HepG2 (cell line): Measurements from ENCODE around the gene FGD5. TPM values are rescaled to one million over a fixed set of nuclear protein-coding genes. Genes with fewer than 3 reads are reported as not detected.
A peak's percentile ranks its signal among the peaks of the same experiment; 100 is the strongest.

Source experiments
- ARNT2 ChIP-seq: sonication (generic); formaldehyde crosslinking; IDR thresholded peaks from 2 replicates; pipeline ENCODE4 v1.8.0; 2022; ENCODE audit warnings: mild to moderate bottlenecking, low read depth, missing genetic modification reagents, moderate library complexity
- HNF4G ChIP-seq, 2 experiments: sonication (generic) in 1 of 2; formaldehyde crosslinking in 1 of 2; IDR thresholded peaks; 2 replicates each; pipeline versions ENCODE4 v1.4.0 to v1.6.1; 2011 to 2020; ENCODE audit warnings: borderline replicate concordance in 2 of 2, low read depth in 2 of 2, mild to moderate bottlenecking in 2 of 2, low read length in 1 of 2, missing genetic modification reagents in 1 of 2, moderate library complexity in 1 of 2
- MAZ ChIP-seq, 2 experiments: sonication (generic) in 1 of 2; formaldehyde crosslinking in 1 of 2; IDR thresholded peaks; 2 replicates each; pipeline versions ENCODE4 v1.5.0 to v1.6.1; 2012 to 2020; ENCODE audit warnings: low read depth in 2 of 2, mild to moderate bottlenecking in 2 of 2, borderline replicate concordance in 1 of 2, improper control_type of control experiment in 1 of 2, low read length in 1 of 2, missing genetic modification reagents in 1 of 2, moderate library complexity in 1 of 2
- SAP130 ChIP-seq: IDR thresholded peaks from 2 replicates; pipeline ENCODE4 v1.6.1; 2016; ENCODE audit warnings: low read depth
- WIZ ChIP-seq: sonication (generic); formaldehyde crosslinking; IDR thresholded peaks from 2 replicates; pipeline ENCODE4 v1.5.1; 2020; ENCODE audit warnings: mild to moderate bottlenecking, missing genetic modification reagents
- ZBTB42 ChIP-seq: sonication (generic); formaldehyde crosslinking; IDR thresholded peaks from 2 replicates; pipeline ENCODE4 v1.5.0; 2020; ENCODE audit warnings: mild to moderate bottlenecking, missing genetic modification reagents
- ZNF180 ChIP-seq: sonication (generic); formaldehyde crosslinking; IDR thresholded peaks from 2 replicates; pipeline ENCODE4 v1.4.0; 2020; ENCODE audit warnings: low read depth, missing genetic modification reagents, borderline replicate concordance
- ZNF207 ChIP-seq: fragments of 450-650 bp; IDR thresholded peaks from 2 replicates; pipeline ENCODE4 v1.6.1; 2016; ENCODE audit warnings: antibody characterized with exemption, borderline replicate concordance
- ZNF317 ChIP-seq: sonication (generic); formaldehyde crosslinking; IDR thresholded peaks from 2 replicates; pipeline ENCODE4 v1.5.0; 2020; ENCODE audit warnings: mild to moderate bottlenecking, missing genetic modification reagents
- ZNF331 ChIP-seq: sonication (generic); formaldehyde crosslinking; IDR thresholded peaks from 2 replicates; pipeline ENCODE4 v1.4.0; 2020; ENCODE audit warnings: missing genetic modification reagents
- ZNF563 ChIP-seq: sonication (generic); formaldehyde crosslinking; IDR thresholded peaks from 2 replicates; pipeline ENCODE4 v1.8.0; 2022; ENCODE audit warnings: mild to moderate bottlenecking, moderate library complexity, missing genetic modification reagents
- ZSCAN21 ChIP-seq: sonication (generic); formaldehyde crosslinking; IDR thresholded peaks from 2 replicates; pipeline ENCODE4 v1.8.0; 2022; ENCODE audit warnings: mild to moderate bottlenecking, missing genetic modification reagents, moderate library complexity, borderline replicate concordance
- polyA plus RNA-seq, 8 experiments: library from polyadenylated mRNA; depleted of rRNA in 3 of 8; stranded (reverse) in 7 of 8; unstranded in 1 of 8; fragments of >200 nt; fragmentation: Illumina TruSeq in 4 of 8; extraction: Trizol in 4 of 8; gene quantifications; 2 replicates each; pipeline versions ENCODE4 v1.2.1 to v1.2.3, GENCODE V29; 2011 to 2016; ENCODE audit warnings: low read depth in 4 of 8, missing spikeins in 1 of 8, mixed read lengths in 1 of 8; ENCODE audit not compliant: insufficient read depth in 1 of 8
- total RNA-seq, 5 experiments: library from RNA; depleted of rRNA; stranded (reverse); fragments of >200 nt; fragmentation: Illumina TruSeq; extraction: Trizol; gene quantifications; 2 replicates each; pipeline ENCODE4 v1.2.3, GENCODE V29; 2016; ENCODE audit warnings: low read depth in 1 of 5
- TF ChIP-seq, protein P1 (sequence below): sonication (generic); formaldehyde crosslinking; IDR thresholded peaks from 2 replicates; pipeline ENCODE4 v1.4.0; 2020; ENCODE audit warnings: mild to moderate bottlenecking, missing genetic modification reagents
- TF ChIP-seq, protein P2 (sequence below): sonication (generic); formaldehyde crosslinking; IDR thresholded peaks from 2 replicates; pipeline ENCODE4 v1.9.0; 2021; ENCODE audit warnings: missing genetic modification reagents, mild to moderate bottlenecking, borderline replicate concordance
- TF ChIP-seq, protein P3 (sequence below): sonication (generic); formaldehyde crosslinking; IDR thresholded peaks from 2 replicates; pipeline ENCODE4 v1.5.1; 2020; ENCODE audit warnings: mild to moderate bottlenecking, moderate library complexity, missing genetic modification reagents

Gene FGD5
- total and polyA plus RNA-seq, 2 of the 13 experiments (the other 11 are each of a cell fraction or from before 2014, with no cell fraction given) = 0.17 TPM; not detected in 1

DNA sequence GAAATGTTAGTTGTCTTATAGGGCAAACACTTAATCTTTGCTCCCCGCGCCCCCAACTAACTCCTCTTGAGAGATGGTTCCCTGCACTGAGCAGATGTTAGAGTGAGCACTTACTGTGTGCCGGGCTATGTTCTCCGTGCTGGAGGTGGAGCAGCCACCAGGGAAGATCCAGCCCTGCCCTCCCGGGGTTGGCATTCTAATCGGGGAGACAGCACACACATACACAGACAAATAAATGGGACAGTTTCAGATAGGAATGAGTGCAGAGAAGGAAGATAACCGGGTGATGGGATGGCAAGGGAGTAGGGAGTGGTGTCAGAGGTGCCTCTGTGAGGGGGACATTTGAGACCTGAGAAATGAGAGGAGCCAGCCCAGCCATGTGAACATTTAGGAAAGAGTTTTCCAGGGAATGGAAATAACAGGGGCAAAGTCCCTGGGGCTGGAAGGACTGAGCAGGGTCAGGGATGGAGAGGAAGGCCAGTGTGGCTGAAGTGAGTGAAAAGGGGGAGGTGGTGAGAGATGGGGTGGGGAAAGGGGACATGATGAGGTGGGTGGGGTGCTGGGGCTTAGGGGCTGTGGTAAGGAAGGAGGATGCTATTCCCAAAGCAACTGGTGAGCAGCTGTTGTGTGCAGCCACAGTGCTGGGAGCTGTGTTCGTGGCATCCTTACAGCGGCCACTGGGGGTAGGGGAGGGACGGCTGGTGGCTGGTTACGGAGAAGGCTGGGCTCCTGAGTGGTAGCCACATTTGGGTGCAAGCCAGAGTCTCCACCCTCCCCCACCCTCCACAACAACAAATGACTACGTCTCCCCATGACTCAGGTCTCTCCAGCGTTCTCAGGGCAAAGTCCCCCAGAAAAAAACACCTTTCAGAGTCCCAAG, 15.4 kb upstream of the FGD5 start (continued):
- TF ChIP-seq, protein P1, sequence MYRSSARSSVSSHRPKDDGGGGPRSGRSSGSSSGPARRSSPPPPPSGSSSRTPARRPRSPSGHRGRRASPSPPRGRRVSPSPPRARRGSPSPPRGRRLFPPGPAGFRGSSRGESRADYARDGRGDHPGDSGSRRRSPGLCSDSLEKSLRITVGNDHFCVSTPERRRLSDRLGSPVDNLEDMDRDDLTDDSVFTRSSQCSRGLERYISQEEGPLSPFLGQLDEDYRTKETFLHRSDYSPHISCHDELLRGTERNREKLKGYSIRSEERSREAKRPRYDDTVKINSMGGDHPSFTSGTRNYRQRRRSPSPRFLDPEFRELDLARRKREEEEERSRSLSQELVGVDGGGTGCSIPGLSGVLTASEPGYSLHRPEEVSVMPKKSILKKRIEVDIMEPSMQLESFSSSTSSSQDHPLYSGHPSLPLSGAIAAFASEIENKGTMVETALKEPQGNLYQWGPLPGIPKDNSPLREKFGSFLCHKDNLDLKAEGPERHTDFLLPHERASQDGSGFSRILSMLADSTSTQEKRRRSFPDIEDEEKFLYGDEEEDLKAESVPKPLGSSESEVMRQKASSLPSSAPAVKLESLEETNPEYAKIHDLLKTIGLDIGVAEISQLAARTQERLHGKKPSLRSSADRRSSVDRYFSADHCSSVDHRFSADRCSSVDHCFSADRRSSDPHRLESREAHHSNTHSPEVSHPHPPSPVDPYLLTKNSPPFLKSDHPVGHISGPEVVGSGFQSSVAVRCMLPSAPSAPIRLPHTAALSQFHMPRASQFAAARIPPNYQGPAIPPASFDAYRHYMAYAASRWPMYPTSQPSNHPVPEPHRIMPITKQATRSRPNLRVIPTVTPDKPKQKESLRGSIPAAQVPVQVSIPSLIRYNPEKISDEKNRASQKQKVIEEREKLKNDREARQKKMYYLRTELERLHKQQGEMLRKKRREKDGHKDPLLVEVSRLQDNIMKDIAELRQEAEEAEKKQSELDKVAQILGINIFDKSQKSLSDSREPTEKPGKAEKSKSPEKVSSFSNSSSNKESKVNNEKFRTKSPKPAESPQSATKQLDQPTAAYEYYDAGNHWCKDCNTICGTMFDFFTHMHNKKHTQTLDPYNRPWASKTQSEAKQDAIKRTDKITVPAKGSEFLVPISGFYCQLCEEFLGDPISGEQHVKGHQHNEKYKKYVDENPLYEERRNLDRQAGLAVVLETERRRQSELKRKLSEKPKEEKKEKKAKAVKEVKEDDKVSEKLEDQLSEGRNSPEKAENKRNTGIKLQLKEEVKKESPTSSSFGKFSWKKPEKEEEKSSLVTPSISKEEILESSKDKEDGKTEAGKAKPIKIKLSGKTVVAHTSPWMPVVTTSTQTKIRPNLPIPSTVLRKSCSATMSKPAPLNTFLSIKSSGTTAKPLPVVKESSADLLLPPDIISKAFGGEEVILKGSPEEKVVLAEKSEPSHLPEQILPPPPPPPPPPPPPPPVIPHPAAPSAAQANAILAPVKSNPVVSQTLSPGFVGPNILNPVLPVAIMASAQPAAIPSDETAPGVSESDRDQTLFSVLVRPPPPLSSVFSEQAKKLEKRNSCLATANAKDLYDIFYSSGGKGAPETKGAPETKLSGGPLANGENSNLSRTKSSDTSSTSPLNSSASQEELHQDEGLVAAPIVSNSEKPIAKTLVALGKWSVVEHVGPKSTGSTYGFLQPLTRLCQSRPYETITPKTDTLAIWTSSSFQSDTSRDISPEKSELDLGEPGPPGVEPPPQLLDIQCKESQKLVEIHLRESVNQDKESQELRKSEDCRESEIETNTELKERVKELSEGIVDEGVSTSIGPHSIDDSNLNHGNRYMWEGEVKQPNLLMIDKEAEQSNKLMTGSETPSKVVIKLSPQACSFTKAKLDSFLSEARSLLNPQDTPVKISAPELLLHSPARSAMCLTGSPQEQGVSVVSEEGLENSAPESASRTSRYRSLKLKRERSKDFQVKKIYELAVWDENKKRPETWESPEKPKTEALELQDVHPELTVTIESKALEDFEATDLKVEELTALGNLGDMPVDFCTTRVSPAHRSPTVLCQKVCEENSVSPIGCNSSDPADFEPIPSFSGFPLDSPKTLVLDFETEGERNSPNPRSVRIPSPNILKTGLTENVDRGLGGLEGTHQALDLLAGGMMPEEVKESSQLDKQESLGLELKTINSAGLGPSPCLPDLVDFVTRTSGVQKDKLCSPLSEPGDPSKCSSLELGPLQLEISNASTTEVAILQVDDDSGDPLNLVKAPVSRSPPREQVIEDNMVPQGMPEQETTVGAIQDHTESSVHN (CRISPR knock-in tag) = no peak
- TF ChIP-seq ZNF180 (CRISPR knock-in tag) = no peak
- no peak for TF ChIP-seq ZNF317
- TF ChIP-seq SAP130 (CRISPR knock-in tag) = 0 out of 2 replicates have a peak, but pooled peaks have one; percentile 46
- 0 out of 2 replicates have a peak, but pooled peaks have one; percentile 35 for TF ChIP-seq ZSCAN21
- TF ChIP-seq ZNF331 (CRISPR knock-in tag) = no peak
- TF ChIP-seq ZNF207 = no peak
- no peak for TF ChIP-seq ZBTB42 (CRISPR knock-in tag)
- no peak for TF ChIP-seq WIZ (CRISPR knock-in tag)
- no peak for TF ChIP-seq ZNF563 (CRISPR knock-in tag)
- TF ChIP-seq, protein P2, sequence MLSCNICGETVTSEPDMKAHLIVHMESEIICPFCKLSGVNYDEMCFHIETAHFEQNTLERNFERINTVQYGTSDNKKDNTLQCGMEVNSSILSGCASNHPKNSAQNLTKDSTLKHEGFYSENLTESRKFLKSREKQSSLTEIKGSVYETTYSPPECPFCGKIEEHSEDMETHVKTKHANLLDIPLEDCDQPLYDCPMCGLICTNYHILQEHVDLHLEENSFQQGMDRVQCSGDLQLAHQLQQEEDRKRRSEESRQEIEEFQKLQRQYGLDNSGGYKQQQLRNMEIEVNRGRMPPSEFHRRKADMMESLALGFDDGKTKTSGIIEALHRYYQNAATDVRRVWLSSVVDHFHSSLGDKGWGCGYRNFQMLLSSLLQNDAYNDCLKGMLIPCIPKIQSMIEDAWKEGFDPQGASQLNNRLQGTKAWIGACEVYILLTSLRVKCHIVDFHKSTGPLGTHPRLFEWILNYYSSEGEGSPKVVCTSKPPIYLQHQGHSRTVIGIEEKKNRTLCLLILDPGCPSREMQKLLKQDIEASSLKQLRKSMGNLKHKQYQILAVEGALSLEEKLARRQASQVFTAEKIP (CRISPR knock-in tag) = no peak
- TF ChIP-seq, protein P3, sequence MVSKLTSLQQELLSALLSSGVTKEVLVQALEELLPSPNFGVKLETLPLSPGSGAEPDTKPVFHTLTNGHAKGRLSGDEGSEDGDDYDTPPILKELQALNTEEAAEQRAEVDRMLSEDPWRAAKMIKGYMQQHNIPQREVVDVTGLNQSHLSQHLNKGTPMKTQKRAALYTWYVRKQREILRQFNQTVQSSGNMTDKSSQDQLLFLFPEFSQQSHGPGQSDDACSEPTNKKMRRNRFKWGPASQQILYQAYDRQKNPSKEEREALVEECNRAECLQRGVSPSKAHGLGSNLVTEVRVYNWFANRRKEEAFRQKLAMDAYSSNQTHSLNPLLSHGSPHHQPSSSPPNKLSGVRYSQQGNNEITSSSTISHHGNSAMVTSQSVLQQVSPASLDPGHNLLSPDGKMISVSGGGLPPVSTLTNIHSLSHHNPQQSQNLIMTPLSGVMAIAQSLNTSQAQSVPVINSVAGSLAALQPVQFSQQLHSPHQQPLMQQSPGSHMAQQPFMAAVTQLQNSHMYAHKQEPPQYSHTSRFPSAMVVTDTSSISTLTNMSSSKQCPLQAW (CRISPR knock-in tag) = no peak
- peak; percentile 49; the same call in 1 of the 2 replicates for TF ChIP-seq HNF4G (IDR thresholded peaks at IDR 0.05; ENCODE audit: borderline replicate concordance, low read depth, low read length)
- no peak for TF ChIP-seq HNF4G (CRISPR knock-in tag; IDR thresholded peaks at IDR 0.05; ENCODE audit: borderline replicate concordance, low read depth)
- TF ChIP-seq MAZ (IDR thresholded peaks at IDR 0.05; ENCODE audit: borderline replicate concordance, low read depth, low read length) = no peak
- TF ChIP-seq MAZ (CRISPR knock-in tag; IDR thresholded peaks at IDR 0.05; ENCODE audit: low read depth) = no peak
- no peak for TF ChIP-seq ARNT2 (CRISPR knock-in tag)
